22Rv1 (cell line): ENCODE measurements around the gene FOXP1.

ENCODE experiments used
- H3K27ac ChIP-seq: fragments of 450-650 bp; 2 replicates; pipeline ENCODE4 v1.5.1; 2017
- ZFX ChIP-seq: fragments of 450-650 bp; IDR thresholded peaks from 2 replicates; pipeline ENCODE4 v1.6.1; 2017; ENCODE audit warnings: antibody characterized with exemption, borderline replicate concordance
- TF ChIP-seq, protein P1 (sequence below): fragments of 450-650 bp; IDR thresholded peaks from 2 replicates; pipeline ENCODE4 v1.5.1; 2017; ENCODE audit warnings: mild to moderate bottlenecking

FOXP1 gene

DNA sequence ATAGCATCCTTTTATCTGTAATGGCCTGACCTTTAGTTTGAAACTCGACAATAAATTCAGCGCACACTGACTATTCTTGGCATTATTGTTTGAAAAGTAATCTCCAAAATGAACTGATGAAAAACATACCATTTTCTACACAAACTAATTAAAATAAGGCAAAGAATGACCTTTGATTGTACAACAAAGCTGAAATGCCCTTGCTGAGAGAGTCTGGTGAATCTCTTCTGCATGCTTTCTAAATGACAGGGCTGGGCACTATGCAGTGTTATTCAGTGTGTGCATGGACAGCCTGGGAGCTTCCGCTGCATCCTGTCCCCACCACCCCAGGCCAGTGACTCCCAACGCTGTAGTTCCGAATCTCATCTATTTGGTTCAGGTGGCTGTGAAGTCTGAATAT lies 530.8 kb downstream of the FOXP1 start:
- TF ChIP-seq, protein P1, sequence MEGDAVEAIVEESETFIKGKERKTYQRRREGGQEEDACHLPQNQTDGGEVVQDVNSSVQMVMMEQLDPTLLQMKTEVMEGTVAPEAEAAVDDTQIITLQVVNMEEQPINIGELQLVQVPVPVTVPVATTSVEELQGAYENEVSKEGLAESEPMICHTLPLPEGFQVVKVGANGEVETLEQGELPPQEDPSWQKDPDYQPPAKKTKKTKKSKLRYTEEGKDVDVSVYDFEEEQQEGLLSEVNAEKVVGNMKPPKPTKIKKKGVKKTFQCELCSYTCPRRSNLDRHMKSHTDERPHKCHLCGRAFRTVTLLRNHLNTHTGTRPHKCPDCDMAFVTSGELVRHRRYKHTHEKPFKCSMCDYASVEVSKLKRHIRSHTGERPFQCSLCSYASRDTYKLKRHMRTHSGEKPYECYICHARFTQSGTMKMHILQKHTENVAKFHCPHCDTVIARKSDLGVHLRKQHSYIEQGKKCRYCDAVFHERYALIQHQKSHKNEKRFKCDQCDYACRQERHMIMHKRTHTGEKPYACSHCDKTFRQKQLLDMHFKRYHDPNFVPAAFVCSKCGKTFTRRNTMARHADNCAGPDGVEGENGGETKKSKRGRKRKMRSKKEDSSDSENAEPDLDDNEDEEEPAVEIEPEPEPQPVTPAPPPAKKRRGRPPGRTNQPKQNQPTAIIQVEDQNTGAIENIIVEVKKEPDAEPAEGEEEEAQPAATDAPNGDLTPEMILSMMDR = no peak
- no peak for TF ChIP-seq ZFX
- H3K27ac ChIP-seq = no peak overlapping the region

DNA sequence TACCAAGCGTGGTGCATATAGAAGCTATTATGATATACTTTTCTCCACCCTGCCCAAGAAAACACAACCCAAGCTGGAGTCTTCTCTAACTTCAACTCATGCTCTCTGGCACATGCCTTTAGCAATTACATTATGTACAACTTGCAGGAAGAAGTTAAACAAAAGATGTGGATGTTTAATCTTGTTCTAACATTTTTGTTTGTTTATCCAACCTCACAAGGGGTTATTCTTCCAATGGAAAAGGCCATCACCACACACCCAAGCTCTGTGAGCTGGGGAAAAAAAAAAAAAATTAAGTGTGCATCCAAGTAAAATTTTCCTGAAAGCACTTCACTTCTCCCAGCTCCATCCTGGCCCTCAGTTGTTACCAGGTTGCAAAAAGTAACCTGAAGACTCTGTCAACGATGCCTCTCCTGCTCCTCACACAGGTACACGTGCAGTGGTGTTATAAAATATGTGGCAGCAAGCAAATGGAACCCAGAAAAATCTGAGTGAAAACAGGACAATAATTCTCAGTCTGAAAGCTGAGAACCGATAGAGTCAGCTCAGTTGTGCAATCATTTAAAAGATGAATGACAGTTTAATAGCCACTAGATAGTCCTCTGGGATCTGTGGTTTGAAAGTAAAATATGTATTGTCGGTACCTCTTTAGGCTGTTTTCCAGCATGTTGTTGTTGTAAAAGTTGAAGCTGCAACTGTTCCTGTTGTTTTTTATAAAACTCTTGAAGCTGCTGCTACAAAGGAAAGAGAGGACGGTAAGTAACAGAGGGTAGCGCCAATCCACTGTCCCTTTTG lies 531.4 kb downstream of the FOXP1 start:
- no peak overlapping the region for H3K27ac ChIP-seq
- TF ChIP-seq, protein P1 = no peak
- TF ChIP-seq ZFX = no peak

DNA sequence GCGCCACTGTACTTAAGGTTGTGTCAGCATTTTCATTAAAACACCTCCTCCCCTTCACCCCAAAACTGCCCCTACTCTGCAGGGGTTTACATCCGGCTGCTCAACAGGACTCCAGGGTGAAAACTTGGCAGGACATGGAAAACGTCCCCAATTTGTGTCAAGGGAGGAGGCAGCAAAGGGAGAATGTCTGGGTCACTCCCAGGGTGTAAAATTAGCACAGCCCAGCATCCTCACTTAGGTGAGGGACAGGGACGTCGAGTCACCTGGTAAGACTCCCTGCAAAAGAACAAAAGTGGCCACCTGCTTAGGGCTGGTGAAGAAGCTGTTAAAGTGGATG lies 532.3 kb downstream of the FOXP1 start:
- no peak overlapping the region for H3K27ac ChIP-seq
- TF ChIP-seq ZFX = no peak
- TF ChIP-seq, protein P1 = no peak

DNA sequence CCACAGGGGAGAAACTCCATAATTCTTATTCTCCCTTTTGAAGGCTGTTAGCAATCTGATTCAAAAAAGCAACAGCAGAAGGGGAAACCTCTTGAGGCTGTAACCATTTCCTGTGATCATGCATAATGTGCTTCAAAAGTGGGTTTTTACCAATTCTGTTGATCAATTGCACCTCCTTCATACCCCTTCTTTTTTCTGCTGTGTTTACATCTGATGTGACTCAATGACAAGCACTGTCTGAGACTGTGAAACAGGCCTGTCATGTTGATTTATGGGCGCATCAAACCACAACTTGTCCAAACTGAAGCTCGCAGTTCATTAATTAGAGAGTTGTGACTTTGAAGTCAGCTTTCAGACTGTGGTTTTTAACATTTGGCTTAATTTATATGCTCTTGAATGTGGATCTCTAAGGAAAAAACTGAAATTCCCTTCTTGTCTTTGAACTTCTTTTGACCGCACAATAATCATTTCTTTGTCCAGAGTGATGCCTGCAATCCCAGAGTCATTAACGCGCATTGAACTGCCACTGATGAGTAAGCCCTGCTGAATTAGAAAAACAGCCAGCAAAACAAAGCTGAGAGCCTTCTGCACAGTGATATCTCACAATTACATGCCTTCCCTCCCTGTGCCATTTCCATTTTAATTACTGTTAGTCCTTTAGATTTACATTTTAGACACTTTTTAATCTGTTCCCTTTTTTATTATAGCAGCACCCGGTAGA lies 532.8 kb downstream of the FOXP1 start:
- TF ChIP-seq, protein P1 = no peak
- no peak for TF ChIP-seq ZFX
- H3K27ac ChIP-seq = no peak overlapping the region

DNA sequence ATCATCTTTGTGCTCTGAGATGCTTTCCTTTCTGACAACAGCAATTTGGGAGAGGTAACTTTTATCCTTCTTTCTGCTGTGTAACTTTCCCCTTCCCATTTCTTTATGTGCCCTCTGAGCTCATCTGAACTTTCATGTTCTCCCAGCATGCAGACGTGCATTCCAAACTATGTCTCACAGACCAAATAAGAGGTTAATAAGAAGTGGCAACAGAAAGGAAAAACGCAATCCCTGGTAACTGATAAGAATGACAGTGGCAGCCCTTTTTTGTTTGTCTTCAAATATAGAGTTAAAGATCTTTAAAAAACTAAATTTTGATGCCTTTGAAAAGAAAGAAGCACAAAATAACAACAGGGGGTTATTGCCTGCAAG lies 533.4 kb downstream of the FOXP1 start:
- H3K27ac ChIP-seq = no peak overlapping the region
- no peak for TF ChIP-seq ZFX
- TF ChIP-seq, protein P1 = no peak

DNA sequence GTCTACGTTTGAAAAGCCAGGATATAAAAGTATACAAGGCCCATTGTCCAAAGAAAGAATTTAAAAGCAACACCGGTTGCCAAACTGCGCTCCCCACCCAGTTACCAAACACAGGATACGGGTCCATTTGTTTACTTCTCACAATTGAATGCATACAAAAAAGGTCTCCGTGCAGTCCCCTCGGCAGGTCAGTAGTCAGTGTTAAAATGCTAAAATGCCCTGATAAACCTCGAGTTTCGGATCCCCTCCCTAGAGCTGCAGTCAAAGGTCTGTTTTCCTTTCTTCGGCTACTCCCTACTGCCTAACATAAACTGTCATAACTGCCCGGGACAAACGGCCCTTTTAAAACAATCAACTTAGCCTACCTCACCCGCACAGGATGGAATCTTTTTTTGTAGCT lies 534.6 kb downstream of the FOXP1 start:
- H3K27ac ChIP-seq = peak overlapping the region; percentile 41; the same call in 1 of the 2 replicates
- TF ChIP-seq, protein P1 = no peak
- no peak for TF ChIP-seq ZFX
